IMR-90 (cell line): ENCODE data around the gene TRIM28. TPM values are rescaled to one million over a fixed set of nuclear protein-coding genes. Genes with fewer than 3 reads are reported as not detected.

Experiments used
- ATAC-seq: fragments of 200-7000 bp; cut with Tn5 transposase; 2 replicates; pipeline ENCODE4 v1.9.1; 2020; ENCODE audit warnings: low read depth, mild to moderate bottlenecking, moderate library complexity
- BruUV-seq: library from RNA; stranded (reverse); fragments of 400-500 nt; replicated peaks from 2 replicates; lab custom pipeline; 2021; lab: Mats Ljungman, UMichigan
- CTCF ChIA-PET: fragments of 300-600 bp; formaldehyde crosslinking; extraction: SDS; loops from one replicate; lab custom pipeline; 2021; ENCODE audit warnings: antibody characterized with exemption; lab: Yijun Ruan, JAX
- POLR2A ChIA-PET: fragments of 300-600 bp; sonication (Branson Sonifier 250); formaldehyde crosslinking; loops from one replicate; lab custom pipeline; 2022; ENCODE audit warnings: antibody characterized with exemption; ENCODE audit not compliant: unreplicated experiment; lab: Charles Lee
- DNase-seq: peaks from one replicate; pipeline ENCODE4 v3.0.0; 2013
- H2AFZ ChIP-seq: replicated peaks from 2 replicates; pipeline ENCODE3; 2013; ENCODE audit warnings: low read length, mild to moderate bottlenecking; ENCODE audit not compliant: poor library complexity
- H2AK5ac ChIP-seq: 2 replicates; pipeline ENCODE4 v1.6.1; 2013; ENCODE audit warnings: low read depth, low read length, inconsistent platforms
- H2AK9ac ChIP-seq: replicated peaks from 2 replicates; pipeline ENCODE3; 2013; ENCODE audit warnings: mild to moderate bottlenecking, low read depth, low read length, moderate library complexity; ENCODE audit not compliant: poor library complexity
- H2BK120ac ChIP-seq: 2 replicates; pipeline ENCODE4 v1.6.1; 2013; ENCODE audit warnings: low read depth, low read length, inconsistent platforms
- H2BK15ac ChIP-seq: 3 replicates; pipeline ENCODE4 v1.6.1; 2013; ENCODE audit warnings: low read depth, low read length, inconsistent platforms
- H2BK20ac ChIP-seq: 2 replicates; pipeline ENCODE4 v1.6.1; 2013; ENCODE audit warnings: low read depth, mild to moderate bottlenecking, inconsistent platforms, low read length, moderate library complexity
- H2BK5ac ChIP-seq: 2 replicates; pipeline ENCODE4 v1.6.1; 2013; ENCODE audit warnings: mild to moderate bottlenecking, low read depth, low read length, inconsistent platforms; ENCODE audit not compliant: poor library complexity, severe bottlenecking
- H3K14ac ChIP-seq: replicated peaks from 2 replicates; pipeline ENCODE4 v1.6.1; 2013; ENCODE audit warnings: low read depth, low read length, inconsistent platforms
- H3K18ac ChIP-seq: 2 replicates; pipeline ENCODE4 v1.6.1; 2013; ENCODE audit warnings: low read depth, low read length, control low read depth
- H3K23ac ChIP-seq: 2 replicates; pipeline ENCODE4 v1.6.1; 2013; ENCODE audit warnings: low read depth, low read length, inconsistent platforms
- H3K27ac ChIP-seq: 2 replicates; pipeline ENCODE4 v1.5.1; 2013; ENCODE audit warnings: mild to moderate bottlenecking, control low read depth, low read length; ENCODE audit not compliant: insufficient read depth
- H3K27me3 ChIP-seq: 2 replicates; pipeline ENCODE4 v1.6.1; 2013; ENCODE audit warnings: low read length; ENCODE audit not compliant: control insufficient read depth, insufficient read depth
- H3K36me3 ChIP-seq: 2 replicates; pipeline ENCODE4 v1.6.1; 2013; ENCODE audit warnings: low read length, mixed read lengths; ENCODE audit not compliant: control insufficient read depth, insufficient read depth
- H3K4ac ChIP-seq: 2 replicates; pipeline ENCODE4 v1.6.1; 2013; ENCODE audit warnings: low read depth, low read length, inconsistent platforms
- H3K4me1 ChIP-seq: 2 replicates; pipeline ENCODE4 v1.6.1; 2013; ENCODE audit warnings: low read length, mixed read lengths; ENCODE audit not compliant: control insufficient read depth, insufficient read depth
- H3K4me2 ChIP-seq: 2 replicates; pipeline ENCODE4 v1.6.1; 2013; ENCODE audit warnings: low read depth, mild to moderate bottlenecking, control low read depth, low read length, moderate library complexity
- H3K4me3 ChIP-seq: 2 replicates; pipeline ENCODE4 v1.5.1; 2013; ENCODE audit warnings: low read depth, mild to moderate bottlenecking, control low read depth, low read length, moderate library complexity; ENCODE audit not compliant: insufficient read depth
- H3K56ac ChIP-seq: 2 replicates; pipeline ENCODE4 v1.6.1; 2013; ENCODE audit warnings: low read length, inconsistent platforms; ENCODE audit not compliant: insufficient read depth; ENCODE audit errors: extremely low read depth
- H3K79me1 ChIP-seq, 2 experiments: 2 replicates each; pipeline ENCODE4 v1.6.1; 2013; ENCODE audit warnings: low read length in 2 of 2, inconsistent platforms in 1 of 2, low read depth in 1 of 2
- H3K9ac ChIP-seq: 2 replicates; pipeline ENCODE4 v1.6.1; 2013; ENCODE audit warnings: low read depth, low read length, control low read depth
- H3K9me1 ChIP-seq: 2 replicates; pipeline ENCODE4 v1.6.1; 2013; ENCODE audit warnings: low read length, inconsistent platforms; ENCODE audit not compliant: insufficient read depth
- H3K9me3 ChIP-seq: 2 replicates; pipeline ENCODE4 v1.6.1; 2013; ENCODE audit warnings: low read length; ENCODE audit not compliant: control insufficient read depth, insufficient read depth
- H4K20me1 ChIP-seq: 2 replicates; pipeline ENCODE4 v1.6.1; 2013; ENCODE audit warnings: low read length, inconsistent platforms; ENCODE audit not compliant: insufficient read depth
- H4K5ac ChIP-seq: 2 replicates; pipeline ENCODE4 v1.6.1; 2013; ENCODE audit warnings: mild to moderate bottlenecking, low read depth, low read length, control low read depth
- H4K8ac ChIP-seq, 2 experiments: 2 replicates each; pipeline ENCODE4 v1.6.1; 2013; ENCODE audit warnings: low read depth in 2 of 2, low read length in 2 of 2, control low read depth in 1 of 2, inconsistent platforms in 1 of 2
- H4K91ac ChIP-seq: 2 replicates; pipeline ENCODE4 v1.6.1; 2013; ENCODE audit warnings: low read depth, low read length, inconsistent platforms; ENCODE audit not compliant: insufficient read depth
- BHLHE40 ChIP-seq: fragments of 150-350 bp; IDR thresholded peaks from 2 replicates; pipeline ENCODE4 v1.6.1; 2016; ENCODE audit warnings: mild to moderate bottlenecking, low read depth, low read length
- MXI1 ChIP-seq: IDR thresholded peaks from 2 replicates; pipeline ENCODE4 v1.6.1; 2012; ENCODE audit warnings: low read depth, mild to moderate bottlenecking, low read length, moderate library complexity, borderline replicate concordance
- POLR2A ChIP-seq: IDR thresholded peaks from 2 replicates; pipeline ENCODE4 v1.6.1; 2012; ENCODE audit warnings: mild to moderate bottlenecking, low read depth, low read length
- RFX5 ChIP-seq: IDR thresholded peaks from 2 replicates; pipeline ENCODE4 v1.8.0; 2012; ENCODE audit warnings: low read depth, mild to moderate bottlenecking, low read length, moderate library complexity
- WGBS, 2 experiments: methylation state at CpG; one replicate each; pipeline versions ENCODE4 v1.1.5 to v1.1.7; 2013; ENCODE audit warnings: missing lambda C conversion rate in 2 of 2; ENCODE audit not compliant: insufficient read length in 1 of 2; ENCODE audit errors: extremely low coverage in 2 of 2; 5-methylcytosine and 5-hydroxymethylcytosine counted together
- dilution Hi-C: fragments of 300-500 bp; cut with HindIII; formaldehyde crosslinking; loops from one replicate; pipeline ENCODE4 v1.14.3; 2018; ENCODE audit warnings: low sequenced_read_pairs; ENCODE audit not compliant: unreplicated experiment
- in situ Hi-C: fragments of 300-500 bp; cut with MboI; formaldehyde crosslinking; loops from 3 replicates; pipeline ENCODE4 v1.14.3; 2019; ENCODE audit warnings: low sequenced_read_pairs, inconsistent platforms, mixed read lengths
- intact Hi-C: fragments of 100-400 bp; cut with micrococcal nuclease; formaldehyde crosslinking; loops from 2 replicates; pipeline ENCODE4 v1.10.0; 2022
- polyA plus RNA-seq, 3 experiments: library from polyadenylated mRNA; depleted of rRNA; stranded (reverse); fragments of >200 nt; gene quantifications; 2 replicates each; pipeline ENCODE4 v1.2.3, GENCODE V29; 2012; ENCODE audit warnings: low replicate concordance in 1 of 3
- total RNA-seq: library from RNA; depleted of rRNA; stranded (reverse); fragments of >200 nt; gene quantifications from 2 replicates; pipeline ENCODE4 v1.2.3, GENCODE V29; 2012

TRIM28 gene
- total and polyA plus RNA-seq, 2 of the 4 experiments (the other 2 are of a cell fraction): 349 to 465 TPM

DNA sequence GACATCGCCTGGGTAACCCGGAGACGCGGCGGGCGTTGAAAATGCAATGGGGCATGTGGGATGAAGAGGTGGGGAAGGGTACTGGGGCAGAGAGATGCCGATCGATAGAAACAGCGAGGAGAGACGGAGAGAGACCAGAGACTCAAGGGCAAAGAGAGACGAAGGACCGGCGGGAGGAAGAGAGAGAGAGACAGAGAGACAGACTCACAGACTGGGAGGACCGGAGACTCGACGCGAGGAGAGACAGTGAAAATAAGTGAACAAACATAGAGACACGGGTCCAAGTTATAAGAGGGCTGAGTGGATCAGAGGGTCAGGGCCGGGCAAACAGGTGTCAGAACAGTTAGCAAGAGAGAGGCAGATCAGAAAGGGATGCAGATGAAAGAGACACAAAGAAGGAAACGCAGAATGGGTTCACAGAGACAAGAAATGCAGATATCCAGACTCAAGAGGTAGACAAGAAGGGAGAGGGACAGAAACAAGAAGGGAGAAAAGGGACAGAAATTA, 29.8 kb downstream of the TRIM28 start:
- Histone ChIP-seq H2AFZ (peak overlapping the region; percentile 99), H3K9me3 (no peaks in the 10 kb centered on the region), H3K27ac (peak overlapping the region; percentile 1; the same call in 1 of the 2 replicates), H3K79me1 (peaks cover 9 to 53% of the 10 kb centered on the region in 2 experiments; a peak in 3 of 4 replicates), H4K20me1 (peaks cover 4% of the 10 kb centered on the region; the same call in 1 of the 2 replicates), H2BK120ac (no peak overlapping the region), H2BK15ac (no peak overlapping the region), H3K27me3 (no peaks in the 10 kb centered on the region), H3K9ac (peak overlapping the region; percentile 10; the same call in 1 of the 2 replicates), H2BK5ac (no peak overlapping the region), H2AK5ac (peak overlapping the region; percentile 6; the same call in 1 of the 2 replicates), H2AK9ac (peak overlapping the region; percentile 98), H4K5ac (no peak overlapping the region), H4K91ac (no peak overlapping the region), H3K9me1 (peaks cover 17% of the 10 kb centered on the region), H3K36me3 (peaks cover 10% of the 10 kb centered on the region; the same call in 1 of the 2 replicates), H3K4ac (no peak overlapping the region), H2BK20ac (no peak overlapping the region), H4K8ac (peak overlapping the region in 1 of 2 experiments; percentile 19; a peak in 2 of 4 replicates), H3K4me3 (peak overlapping the region; percentile 54), H3K14ac (peak overlapping the region; percentile 27; the same call in 1 of the 2 replicates), H3K56ac (no peak overlapping the region), H3K4me2 (peak overlapping the region; percentile 79), H3K18ac (no peak overlapping the region), H3K4me1 (peaks cover 2% of the 10 kb centered on the region; the same call in 1 of the 2 replicates), H3K23ac (peak overlapping the region; percentile 19; the same call in 1 of the 2 replicates)
- ChIA-PET POLR2A (no interaction called here), CTCF (no interaction called here)
- DNase-seq (no peak), ATAC-seq (no peak)
- intact Hi-C loops: loop anchor here (2.0 kb wide), 1 partner anchor 55 kb away; the partner anchor contains the start of gene ZBTB45
- no peak for TF ChIP-seq RFX5
- TF ChIP-seq BHLHE40: no peak
- 0 out of 2 replicates have a peak, but pooled peaks have one; percentile 11 for TF ChIP-seq POLR2A
- TF ChIP-seq MXI1: peak; percentile 97
- in situ Hi-C loops: no loop called here
- dilution Hi-C loops: no loop called here
- BruUV-seq: no TSS peak
- WGBS, 2 experiments: 2% methylated on average over 18 of the region's 20 CpGs; no CpG with 5 or more reads in 1 of the 2 experiments
